Globus pallidus (tissue), 1 donor: ENCODE data around the gene SYDE2.
"Not testable (repeated sequence)": the region's sequence is repeated elsewhere in the genome, so short reads cannot be mapped to it uniquely, and the experiment has no call there.

Experiments
- DNase-seq: peaks from one replicate; pipeline ENCODE4 v3.0.0-alpha.2; 2015; ENCODE audit warnings: low spot score

The SYDE2 gene

GRCh38 chr1:85166351-85166750 is 34.5 kb downstream of the SYDE2 start:
- no peak for DNase-seq

GRCh38 chr1:85158910-85159309 is 41.9 kb downstream of the SYDE2 start:
- DNase-seq = no peak

GRCh38 chr1:85157436-85157835 is 43.4 kb downstream of the SYDE2 start:
- no peak for DNase-seq

GRCh38 chr1:85153149-85153891 is 47.5 kb downstream of the SYDE2 start:
- DNase-seq = no peak

GRCh38 chr1:85151446-85151845 is 49.4 kb downstream of the SYDE2 start:
- DNase-seq = no peak

- DNase-seq = no peak
Observed at GRCh38 chr1:85149805-85150204, 51.0 kb downstream of the SYDE2 start.

- no peak for DNase-seq
Observed at GRCh38 chr1:85148524-85149250, 52.1 kb downstream of the SYDE2 start.

GRCh38 chr1:85146972-85147359 is 53.9 kb downstream of the SYDE2 start:
- DNase-seq = no peak

- not testable (repeated sequence) for DNase-seq
Observed at GRCh38 chr1:85146298-85146971, 54.4 kb downstream of the SYDE2 start.

- no peak for DNase-seq
Observed at GRCh38 chr1:85144351-85144750, 56.5 kb downstream of the SYDE2 start.

GRCh38 chr1:85142753-85143152 is 58.1 kb downstream of the SYDE2 start:
- DNase-seq = no peak

- not testable (repeated sequence) for DNase-seq
Observed at GRCh38 chr1:85138439-85138838, 62.4 kb downstream of the SYDE2 start.

- peak; percentile 18 for DNase-seq
Observed at GRCh38 chr1:85137660-85138059, 63.2 kb downstream of the SYDE2 start.

GRCh38 chr1:85135392-85135798 is 65.4 kb downstream of the SYDE2 start:
- no peak for DNase-seq

- DNase-seq = no peak
Observed at GRCh38 chr1:85134583-85135391, 66.0 kb downstream of the SYDE2 start.

- no peak for DNase-seq
Observed at GRCh38 chr1:85133565-85134159, 67.2 kb downstream of the SYDE2 start.

- DNase-seq = no peak
Observed at GRCh38 chr1:85132078-85132720, 68.6 kb downstream of the SYDE2 start.

- DNase-seq = no peak
Observed at GRCh38 chr1:85128316-85128715, 72.5 kb downstream of the SYDE2 start.

- no peak for DNase-seq
Observed at GRCh38 chr1:85125891-85126290, 74.9 kb downstream of the SYDE2 start.

GRCh38 chr1:85124091-85124490 is 76.7 kb downstream of the SYDE2 start:
- DNase-seq = no peak

- no peak for DNase-seq
Observed at GRCh38 chr1:85122169-85122568, 78.6 kb downstream of the SYDE2 start.
